ENCODE measurements around the gene SCN3A.

DNA sequence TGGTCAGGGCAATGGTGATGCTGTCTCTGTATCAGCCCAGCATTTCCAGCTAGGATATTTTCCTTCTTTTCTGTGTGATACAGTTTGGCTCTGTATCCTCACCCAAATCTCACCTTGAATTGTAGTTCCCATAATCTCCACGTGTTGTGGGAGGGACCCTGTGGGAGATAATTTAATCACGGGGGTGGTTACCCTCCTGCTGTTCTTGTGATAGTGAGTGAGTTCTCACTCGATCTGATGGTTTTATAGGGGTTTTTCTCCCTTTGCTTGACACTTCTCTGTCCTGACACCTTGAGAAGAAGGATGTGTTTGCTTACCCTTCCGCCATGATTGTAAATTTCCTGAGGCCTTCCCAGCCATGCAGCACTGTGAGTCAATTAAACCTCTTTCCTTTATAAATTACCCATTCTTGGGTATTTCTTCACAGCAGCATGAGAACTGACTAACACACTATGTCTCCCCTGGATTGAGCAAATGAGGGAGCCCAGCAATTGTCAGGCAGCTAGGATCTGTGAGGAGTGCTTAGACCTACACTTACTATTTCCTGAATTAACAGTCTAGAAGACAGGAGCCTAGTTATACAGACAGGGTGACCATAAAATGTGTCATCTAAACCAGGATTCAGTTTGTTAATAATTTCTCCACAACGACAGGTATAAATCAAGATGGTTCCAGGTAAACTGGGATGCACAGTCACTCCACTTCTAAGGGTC is 41.4 kb upstream of the SCN3A start:
- TF ChIP-seq, protein P1, sequence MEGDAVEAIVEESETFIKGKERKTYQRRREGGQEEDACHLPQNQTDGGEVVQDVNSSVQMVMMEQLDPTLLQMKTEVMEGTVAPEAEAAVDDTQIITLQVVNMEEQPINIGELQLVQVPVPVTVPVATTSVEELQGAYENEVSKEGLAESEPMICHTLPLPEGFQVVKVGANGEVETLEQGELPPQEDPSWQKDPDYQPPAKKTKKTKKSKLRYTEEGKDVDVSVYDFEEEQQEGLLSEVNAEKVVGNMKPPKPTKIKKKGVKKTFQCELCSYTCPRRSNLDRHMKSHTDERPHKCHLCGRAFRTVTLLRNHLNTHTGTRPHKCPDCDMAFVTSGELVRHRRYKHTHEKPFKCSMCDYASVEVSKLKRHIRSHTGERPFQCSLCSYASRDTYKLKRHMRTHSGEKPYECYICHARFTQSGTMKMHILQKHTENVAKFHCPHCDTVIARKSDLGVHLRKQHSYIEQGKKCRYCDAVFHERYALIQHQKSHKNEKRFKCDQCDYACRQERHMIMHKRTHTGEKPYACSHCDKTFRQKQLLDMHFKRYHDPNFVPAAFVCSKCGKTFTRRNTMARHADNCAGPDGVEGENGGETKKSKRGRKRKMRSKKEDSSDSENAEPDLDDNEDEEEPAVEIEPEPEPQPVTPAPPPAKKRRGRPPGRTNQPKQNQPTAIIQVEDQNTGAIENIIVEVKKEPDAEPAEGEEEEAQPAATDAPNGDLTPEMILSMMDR (optimal IDR thresholded peaks at IDR 0.05 in 1 of 3, IDR thresholded peaks at IDR 0.05 in 1 of 3, conservative IDR thresholded peaks at IDR 0.05 in 1 of 3; ENCODE audit: extremely low read depth in 1 of 3, insufficient read depth in 2 of 3, low read length in 3 of 3): no peak
- TF ChIP-seq EZH2 (IDR thresholded peaks at IDR 0.05; ENCODE audit: low read length): no peak
